CD8-positive, alpha-beta memory T cell (primary cell): ENCODE results near the gene TBCD. TPM values are rescaled to one million over a fixed set of nuclear protein-coding genes. Genes with fewer than 3 reads are reported as not detected.
"Not testable (repeated sequence)": the region's sequence is repeated elsewhere in the genome, so short reads cannot be mapped to it uniquely, and the experiment has no call there.

Experiments used
- CTCF ChIA-PET: fragments of 350-600 bp; sonication (Branson Sonifier 250); formaldehyde crosslinking; loops from one replicate; lab custom pipeline; 2021; ENCODE audit warnings: antibody characterized with exemption; lab: Charles Lee
- POLR2A ChIA-PET: fragments of 350-600 bp; sonication (Branson Sonifier 250); formaldehyde crosslinking; loops from one replicate; lab custom pipeline; 2021; ENCODE audit warnings: antibody characterized with exemption; lab: Charles Lee
- DNase-seq, 5 donors: peaks; one replicate each; pipeline versions ENCODE4 v3.0.0 to v3.0.0-alpha.2; 2020 to 2022; ENCODE audit warnings: mixed read lengths in 1 of 5
- H3K27ac ChIP-seq: one replicate; pipeline ENCODE4 v1.7.0; 2013; ENCODE audit warnings: low read depth, mild to moderate bottlenecking, low read length, moderate library complexity
- H3K27me3 ChIP-seq: 2 replicates; pipeline ENCODE4 v1.7.0; 2013; ENCODE audit warnings: low read length, mild to moderate bottlenecking; ENCODE audit not compliant: insufficient read depth, poor library complexity, severe bottlenecking
- H3K36me3 ChIP-seq: 2 replicates; pipeline ENCODE4 v1.7.0; 2013; ENCODE audit warnings: mild to moderate bottlenecking, low read length, moderate library complexity; ENCODE audit not compliant: insufficient read depth
- H3K4me1 ChIP-seq: 2 replicates; pipeline ENCODE4 v1.7.0; 2013; ENCODE audit warnings: mild to moderate bottlenecking, low read length, moderate library complexity; ENCODE audit not compliant: insufficient read depth
- H3K4me3 ChIP-seq: 2 replicates; pipeline ENCODE4 v1.7.0; 2013; ENCODE audit warnings: mild to moderate bottlenecking, low read length
- H3K9me3 ChIP-seq: 2 replicates; pipeline ENCODE4 v1.7.0; 2013; ENCODE audit warnings: mild to moderate bottlenecking, low read length
- H3K27ac Mint-ChIP-seq, 8 donors: one replicate each; pipeline ENCODE4 v1.8.0; 2020 to 2021; ENCODE audit warnings: mixed read lengths in 8 of 8, mild to moderate bottlenecking in 6 of 8, inconsistent platforms in 3 of 8, moderate library complexity in 3 of 8
- H3K27me3 Mint-ChIP-seq, 2 donors: one replicate each; pipeline ENCODE4 v1.8.0; 2020 to 2021; ENCODE audit warnings: mixed read lengths in 2 of 2, mild to moderate bottlenecking in 1 of 2, moderate library complexity in 1 of 2
- H3K36me3 Mint-ChIP-seq, 3 donors: one replicate each; pipeline ENCODE4 v1.8.0; 2020 to 2021; ENCODE audit warnings: mixed read lengths in 3 of 3, inconsistent platforms in 1 of 3, mild to moderate bottlenecking in 1 of 3
- H3K4me1 Mint-ChIP-seq, 3 donors: one replicate each; pipeline ENCODE4 v1.8.0; 2020 to 2021; ENCODE audit warnings: mixed read lengths in 3 of 3, inconsistent platforms in 1 of 3, mild to moderate bottlenecking in 1 of 3
- H3K4me3 Mint-ChIP-seq, 7 donors: one replicate each; pipeline ENCODE4 v1.8.0; 2020 to 2021; ENCODE audit warnings: mixed read lengths in 7 of 7, mild to moderate bottlenecking in 6 of 7, moderate library complexity in 4 of 7, inconsistent platforms in 2 of 7
- H3K9me3 Mint-ChIP-seq, 5 donors: one replicate each; pipeline ENCODE4 v1.8.0; 2020 to 2022; ENCODE audit warnings: mixed read lengths in 5 of 5, mild to moderate bottlenecking in 3 of 5, moderate library complexity in 2 of 5, inconsistent platforms in 1 of 5
- polyA plus RNA-seq: library from polyadenylated mRNA; unstranded; fragments of 300-500 nt; fragmentation: Illumina TruSeq; gene quantifications from one replicate; pipeline ENCODE4 v1.2.3, GENCODE V29; 2021
- total RNA-seq, 2 experiments: library from RNA; stranded (reverse); gene quantifications; one replicate each; pipeline ENCODE4 v1.2.3, GENCODE V29; 2021

The TBCD gene
- total and polyA plus RNA-seq, 3 experiments from 2014 or later: 79.1 to 130 (median 83.7) TPM

- CTCF ChIA-PET, H3K9me3 Mint-ChIP-seq, H3K27ac ChIP-seq, POLR2A ChIA-PET, H3K36me3 ChIP-seq, H3K36me3 Mint-ChIP-seq, H3K4me3 Mint-ChIP-seq, H3K4me3 ChIP-seq, H3K27me3 ChIP-seq, H3K9me3 ChIP-seq, H3K27me3 Mint-ChIP-seq, DNase-seq: not testable (repeated sequence)
- Mint-ChIP-seq H3K4me1 (peaks cover 43 to 73% (median 64%) of the 10 kb centered on the region in 3 donors), H3K27ac (peak overlapping the region in 3 of 8 donors; percentile 17 to 91 (median 52))
- H3K4me1 ChIP-seq: peaks cover 32% of the 10 kb centered on the region
These were observed 232.4 kb downstream of the TBCD start for GRCh38 chr17:82984249-82984617.

DNA sequence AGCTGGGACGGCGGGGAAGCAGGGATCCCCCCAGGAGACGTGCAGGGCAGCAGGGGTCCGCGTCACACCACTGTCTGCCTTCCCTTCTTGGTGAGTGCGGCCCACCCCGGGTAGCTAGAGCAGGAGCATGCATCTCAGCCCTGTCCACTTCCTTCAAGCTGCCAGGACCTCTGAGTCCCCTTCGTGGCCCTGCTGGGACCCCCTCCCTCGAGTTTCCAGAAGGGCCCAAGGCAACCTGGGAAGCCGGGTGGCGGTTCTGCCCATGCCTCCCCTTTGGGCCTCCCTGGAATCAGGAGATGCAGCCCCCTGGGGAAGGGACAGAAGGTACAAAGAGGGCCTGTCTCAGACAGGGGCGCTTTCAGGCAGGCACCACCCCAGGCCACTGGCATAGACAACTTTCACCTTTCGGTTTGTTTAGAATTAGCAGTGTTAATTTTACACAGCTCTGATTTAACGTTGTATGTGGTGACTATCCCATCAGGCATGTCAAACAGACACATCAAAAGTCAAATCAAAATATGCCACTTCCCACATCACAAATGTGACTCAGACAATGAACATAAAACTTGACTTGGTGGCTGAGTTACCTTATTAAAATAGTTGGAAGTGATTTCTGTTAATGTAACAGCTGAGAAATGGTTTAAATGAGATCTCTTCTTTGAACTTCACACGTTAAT lies 233.0 kb downstream of the TBCD start:
- no peak for DNase-seq
- Mint-ChIP-seq H3K4me3 (peak overlapping the region in 3 of 7 donors; percentile 73 to 82 (median 76)), H3K27ac (peak overlapping the region in 6 of 8 donors; percentile 57 to 92 (median 88)), H3K27me3 (peaks cover 0 to 2% of the 10 kb centered on the region in 2 donors), H3K4me1 (peaks cover 37 to 66% (median 57%) of the 10 kb centered on the region in 3 donors), H3K36me3 (peaks cover 1 to 6% (median 5%) of the 10 kb centered on the region in 3 donors), H3K9me3 (no peaks in the 10 kb centered on the region)
- no peak overlapping the region for H3K27ac ChIP-seq
- no peaks in the 10 kb centered on the region for H3K27me3 ChIP-seq
- peaks cover 26% of the 10 kb centered on the region for H3K4me1 ChIP-seq
- CTCF ChIA-PET: no interaction called here
- no peak overlapping the region for H3K4me3 ChIP-seq
- H3K9me3 ChIP-seq: no peaks in the 10 kb centered on the region
- POLR2A ChIA-PET: no interaction called here
- no peaks in the 10 kb centered on the region for H3K36me3 ChIP-seq

- Histone ChIP-seq H3K36me3 (no peaks in the 10 kb centered on the region), H3K4me3 (peak overlapping the region; percentile 19), H3K27me3 (no peaks in the 10 kb centered on the region), H3K4me1 (peaks cover 26% of the 10 kb centered on the region), H3K9me3 (no peaks in the 10 kb centered on the region), H3K27ac (peak overlapping the region; percentile 28)
- H3K27me3 Mint-ChIP-seq: peaks cover 0 to 2% of the 10 kb centered on the region in 2 donors
- H3K27ac Mint-ChIP-seq: peak overlapping the region; percentile 57 to 92 (median 83)
- H3K36me3 Mint-ChIP-seq: peaks cover 1 to 8% (median 6%) of the 10 kb centered on the region in 3 donors
- H3K9me3 Mint-ChIP-seq: no peaks in the 10 kb centered on the region
- peak in 1 of 5 donors; percentile 23 for DNase-seq
- ChIA-PET POLR2A (interaction anchor here (1.4 kb wide), 1 partner anchor 66 kb away, joined by 5 read pairs; no protein-coding TSS in a partner anchor), CTCF (interaction anchor here (1.3 kb wide), 1 partner anchor 98 kb away, joined by 4 read pairs; no protein-coding TSS in a partner anchor)
- H3K4me3 Mint-ChIP-seq: peak overlapping the region in 6 of 7 donors; percentile 73 to 91 (median 76)
- peaks cover 34 to 62% (median 52%) of the 10 kb centered on the region in 3 donors for H3K4me1 Mint-ChIP-seq
These were observed 233.6 kb downstream of the TBCD start for GRCh38 chr17:82985428-82985805.

DNA sequence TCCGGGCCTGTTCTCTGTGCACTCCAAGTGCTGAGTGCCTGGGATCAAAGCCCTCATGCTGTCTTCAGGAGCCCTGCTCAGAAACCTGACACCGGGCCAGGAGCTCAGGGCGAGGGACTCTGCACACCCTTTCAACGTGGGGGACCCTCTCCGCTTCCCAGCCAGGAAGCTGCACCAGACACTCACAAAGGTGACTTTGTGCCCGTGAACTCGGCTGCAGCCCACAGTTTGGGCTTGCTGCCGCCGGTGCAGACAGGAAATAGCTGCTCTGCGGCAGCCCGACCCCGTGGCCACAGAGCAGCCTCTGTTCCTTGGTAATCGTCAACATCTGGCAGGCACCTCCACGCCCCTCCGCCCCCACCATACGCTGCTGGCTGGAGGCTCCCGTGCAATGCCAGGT lies 234.1 kb downstream of the TBCD start:
- no peaks in the 10 kb centered on the region for H3K36me3 ChIP-seq
- peaks cover 26% of the 10 kb centered on the region for H3K4me1 ChIP-seq
- Mint-ChIP-seq H3K4me3 (peak overlapping the region; percentile 2 to 91 (median 76)), H3K27ac (peak overlapping the region; percentile 32 to 92 (median 86)), H3K4me1 (peaks cover 32 to 60% (median 51%) of the 10 kb centered on the region in 3 donors), H3K27me3 (peaks cover 0 to 2% of the 10 kb centered on the region in 2 donors), H3K36me3 (peaks cover 1 to 10% (median 6%) of the 10 kb centered on the region in 3 donors), H3K9me3 (no peaks in the 10 kb centered on the region)
- H3K4me3 ChIP-seq: peak overlapping the region; percentile 19
- ChIA-PET POLR2A (interaction anchor here (0.7 to 1.4 kb wide), 3 partner anchors 12 to 98 kb away, joined by 3 to 5 read pairs (median 3); no protein-coding TSS in a partner anchor), CTCF (interaction anchor here (0.7 to 1.3 kb wide), 3 partner anchors 28 to 204 kb away, joined by 3 to 4 read pairs (median 3); no protein-coding TSS in a partner anchor)
- peak; percentile 47 to 82 (median 71) for DNase-seq
- peak overlapping the region; percentile 28 for H3K27ac ChIP-seq
- H3K27me3 ChIP-seq: no peaks in the 10 kb centered on the region
- no peaks in the 10 kb centered on the region for H3K9me3 ChIP-seq

DNA sequence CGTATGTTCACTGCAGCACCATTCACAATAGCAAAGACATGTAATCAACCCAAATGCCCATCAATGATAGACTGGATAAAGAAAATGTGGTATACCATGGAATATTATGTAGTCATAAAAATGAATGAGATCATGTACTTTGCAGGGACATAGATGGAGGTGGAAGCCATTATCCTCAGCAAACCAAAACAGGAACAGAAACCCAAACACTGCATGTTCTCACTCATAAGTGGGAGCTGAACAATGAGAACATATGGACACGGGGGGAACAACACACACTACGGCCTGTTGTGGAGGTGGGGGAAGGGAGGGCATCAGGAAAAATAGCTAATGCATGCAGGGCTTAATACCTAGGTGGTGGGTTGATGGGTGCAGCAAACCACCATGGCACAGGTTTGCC lies 237.2 kb downstream of the TBCD start:
- H3K4me1 ChIP-seq: peaks cover 26% of the 10 kb centered on the region
- DNase-seq, POLR2A ChIA-PET, H3K27me3 ChIP-seq, H3K27ac Mint-ChIP-seq, H3K4me3 Mint-ChIP-seq, CTCF ChIA-PET, H3K4me3 ChIP-seq, H3K27ac ChIP-seq, H3K36me3 ChIP-seq, H3K27me3 Mint-ChIP-seq, H3K9me3 ChIP-seq: not testable (repeated sequence)
- Mint-ChIP-seq H3K4me1 (peaks cover 31 to 53% (median 46%) of the 10 kb centered on the region in 3 donors), H3K36me3 (peaks cover 11 to 41% (median 14%) of the 10 kb centered on the region in 3 donors), H3K9me3 (peaks cover 4 to 21% (median 19%) of the 10 kb centered on the region in 5 donors)

DNA sequence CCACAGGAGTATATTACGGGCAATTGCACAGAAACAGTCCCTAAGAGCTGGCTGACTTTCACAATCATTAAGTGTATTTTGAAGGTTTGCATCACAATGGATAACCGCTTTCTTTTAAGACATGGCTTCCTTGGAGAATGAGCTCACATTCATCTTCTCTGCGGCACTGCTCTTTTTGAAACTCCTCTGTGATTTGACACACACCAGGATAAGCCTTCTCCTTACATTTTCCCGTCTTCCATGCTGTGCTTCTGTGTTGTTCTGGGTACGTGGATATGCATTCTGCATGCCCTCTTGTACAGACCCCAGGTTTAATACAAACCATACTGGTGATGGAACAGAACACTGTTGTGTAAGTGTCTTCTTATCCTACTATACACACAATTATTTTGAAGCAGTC lies 238.0 kb downstream of the TBCD start:
- peaks cover 8% of the 10 kb centered on the region for H3K9me3 ChIP-seq
- H3K27ac ChIP-seq: no peak overlapping the region
- Mint-ChIP-seq H3K4me1 (peaks cover 31 to 48% (median 38%) of the 10 kb centered on the region in 3 donors), H3K27me3 (peaks cover 0 to 2% of the 10 kb centered on the region in 2 donors), H3K4me3 (no peak overlapping the region), H3K36me3 (peaks cover 13 to 48% (median 17%) of the 10 kb centered on the region in 3 donors), H3K27ac (no peak overlapping the region), H3K9me3 (peaks cover 4 to 22% (median 20%) of the 10 kb centered on the region in 5 donors)
- no peak overlapping the region for H3K4me3 ChIP-seq
- no peaks in the 10 kb centered on the region for H3K36me3 ChIP-seq
- ChIA-PET CTCF (interaction anchor here (0.6 kb wide), 1 partner anchor 51 kb away, joined by 3 read pairs; no protein-coding TSS in a partner anchor), POLR2A (no interaction called here)
- H3K27me3 ChIP-seq: no peaks in the 10 kb centered on the region
- H3K4me1 ChIP-seq: peaks cover 24% of the 10 kb centered on the region
- no peak for DNase-seq

DNA sequence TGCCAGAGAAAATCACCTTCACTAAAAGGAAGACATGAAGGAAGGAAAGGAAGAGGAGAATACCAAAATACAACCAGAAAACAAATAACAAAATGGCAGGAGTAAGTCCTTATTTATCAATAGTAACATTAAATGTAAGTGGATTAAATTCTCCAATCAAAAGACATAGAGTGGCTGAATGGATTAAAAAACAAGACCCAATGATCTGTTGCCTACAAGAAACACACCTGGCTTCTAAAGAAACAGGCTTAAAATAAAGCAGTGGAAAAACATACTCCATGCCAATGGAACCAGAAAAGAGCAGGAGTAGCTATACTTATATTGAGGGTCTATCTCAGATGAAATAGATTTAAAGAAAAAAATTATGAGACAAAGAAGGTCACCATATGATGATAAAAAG lies 241.1 kb downstream of the TBCD start:
- DNase-seq: no peak
- ChIA-PET CTCF (no interaction called here), POLR2A (no interaction called here)

More for the DNA sequence above, 241.1 kb downstream of the TBCD start:
- Histone ChIP-seq H3K4me1 (no peaks in the 10 kb centered on the region), H3K27ac (no peak overlapping the region), H3K36me3 (no peaks in the 10 kb centered on the region), H3K27me3 (no peaks in the 10 kb centered on the region), H3K9me3 (peaks cover 8% of the 10 kb centered on the region), H3K4me3 (no peak overlapping the region)
- Mint-ChIP-seq H3K27me3 (no peaks in the 10 kb centered on the region), H3K4me1 (peaks cover 4 to 18% (median 7%) of the 10 kb centered on the region in 3 donors), H3K4me3 (no peak overlapping the region), H3K36me3 (peaks cover 13 to 49% (median 19%) of the 10 kb centered on the region in 3 donors), H3K27ac (no peak overlapping the region), H3K9me3 (peaks cover 5 to 22% (median 20%) of the 10 kb centered on the region in 5 donors)
